ENCODE measurements around the gene DLX5. TPM values are rescaled to one million over a fixed set of nuclear protein-coding genes. Genes with fewer than 3 reads are reported as not detected.

DLX5 gene
- total RNA-seq, 4 donors from 2014 or later = 0.54 to 1.5 (median 0.67) TPM; not detected in 1

DNA sequence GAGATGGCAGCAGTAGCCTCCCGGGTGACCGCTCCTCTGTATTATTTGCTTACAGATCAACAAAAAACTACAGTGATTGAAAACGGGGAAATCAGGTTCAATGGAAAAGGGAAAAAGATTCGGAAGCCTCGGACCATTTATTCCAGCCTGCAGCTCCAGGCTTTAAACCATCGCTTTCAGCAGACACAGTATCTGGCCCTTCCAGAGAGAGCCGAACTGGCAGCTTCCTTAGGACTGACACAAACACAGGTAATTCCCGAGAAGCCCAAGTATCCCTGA is 17.1 kb downstream of the DLX5 start:
- Histone ChIP-seq H3K27me3 (peaks cover 66% of the 10 kb centered on the region), H3K4me1 (peaks cover 15% of the 10 kb centered on the region in 2 donors), H3K27ac (no peak overlapping the region), H3K9me3 (no peaks in the 10 kb centered on the region), H3K36me3 (no peaks in the 10 kb centered on the region), H3K4me3 (replicated peaks in 1 of 3) (no peak overlapping the region)
- intact Hi-C loops (cut with DNase I) = no loop called here
- TF ChIP-seq, protein P1, sequence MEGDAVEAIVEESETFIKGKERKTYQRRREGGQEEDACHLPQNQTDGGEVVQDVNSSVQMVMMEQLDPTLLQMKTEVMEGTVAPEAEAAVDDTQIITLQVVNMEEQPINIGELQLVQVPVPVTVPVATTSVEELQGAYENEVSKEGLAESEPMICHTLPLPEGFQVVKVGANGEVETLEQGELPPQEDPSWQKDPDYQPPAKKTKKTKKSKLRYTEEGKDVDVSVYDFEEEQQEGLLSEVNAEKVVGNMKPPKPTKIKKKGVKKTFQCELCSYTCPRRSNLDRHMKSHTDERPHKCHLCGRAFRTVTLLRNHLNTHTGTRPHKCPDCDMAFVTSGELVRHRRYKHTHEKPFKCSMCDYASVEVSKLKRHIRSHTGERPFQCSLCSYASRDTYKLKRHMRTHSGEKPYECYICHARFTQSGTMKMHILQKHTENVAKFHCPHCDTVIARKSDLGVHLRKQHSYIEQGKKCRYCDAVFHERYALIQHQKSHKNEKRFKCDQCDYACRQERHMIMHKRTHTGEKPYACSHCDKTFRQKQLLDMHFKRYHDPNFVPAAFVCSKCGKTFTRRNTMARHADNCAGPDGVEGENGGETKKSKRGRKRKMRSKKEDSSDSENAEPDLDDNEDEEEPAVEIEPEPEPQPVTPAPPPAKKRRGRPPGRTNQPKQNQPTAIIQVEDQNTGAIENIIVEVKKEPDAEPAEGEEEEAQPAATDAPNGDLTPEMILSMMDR (IDR thresholded peaks at IDR 0.05) = no peak
- no peak for TF ChIP-seq POLR2A (IDR thresholded peaks at IDR 0.05)
- 35 to 49% methylated on average over 8 of the region's 8 CpGs for WGBS, 2 donors
- DNase-seq = no peak

DNA sequence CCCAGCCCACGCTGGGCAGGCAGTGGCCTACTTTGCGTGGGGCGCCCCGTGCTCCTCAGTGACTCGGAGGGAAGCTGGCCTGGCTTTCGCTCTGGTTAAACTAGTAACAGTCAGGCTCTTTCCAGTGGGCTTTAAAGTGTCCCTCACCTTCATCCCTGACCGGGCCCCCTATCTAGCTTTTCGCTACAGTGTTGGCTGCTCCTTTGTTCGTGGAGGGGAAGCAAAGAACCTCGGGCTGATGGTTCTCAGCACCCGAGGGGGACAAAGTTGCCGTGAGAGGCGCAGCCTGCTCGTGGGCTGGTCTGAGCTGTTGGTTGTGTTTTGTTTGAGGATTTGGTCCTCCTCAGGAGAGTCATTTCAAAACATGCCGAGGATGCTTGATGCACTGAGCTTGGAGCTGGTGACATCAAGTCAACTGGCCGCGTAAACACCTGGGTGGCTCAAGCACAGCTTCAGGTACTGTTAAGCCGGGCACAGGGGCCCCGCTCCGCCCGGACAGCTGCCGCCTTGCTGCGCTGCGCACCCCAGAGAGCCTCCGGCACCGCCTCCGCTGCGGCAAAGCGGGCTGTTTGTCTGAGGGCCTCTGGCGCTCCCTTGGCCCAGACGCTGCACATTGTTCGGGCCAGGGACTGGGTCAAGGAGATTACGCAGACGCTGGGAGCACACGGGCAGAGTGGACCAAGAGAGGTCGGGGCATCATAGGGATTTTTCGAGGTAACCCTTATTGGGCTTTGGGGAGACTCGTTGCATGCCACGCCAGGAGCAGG is 17.6 kb downstream of the DLX5 start:
- no peak overlapping the region for H3K27ac ChIP-seq
- no peaks in the 10 kb centered on the region for H3K36me3 ChIP-seq
- intact Hi-C loops (cut with DNase I) = no loop called here
- H3K9me3 ChIP-seq = no peaks in the 10 kb centered on the region
- H3K27me3 ChIP-seq = peaks cover 66% of the 10 kb centered on the region
- no peak overlapping the region for H3K4me3 ChIP-seq (replicated peaks in 1 of 3)
- DNase-seq = no peak
- H3K4me1 ChIP-seq = peaks cover 15% of the 10 kb centered on the region in 2 donors
- TF ChIP-seq POLR2A (IDR thresholded peaks at IDR 0.05) = no peak
- TF ChIP-seq, protein P1 (IDR thresholded peaks at IDR 0.05) = no peak
- 13 to 27% methylated on average over 31 to 35 of the region's 39 CpGs for WGBS, 2 donors

DNA sequence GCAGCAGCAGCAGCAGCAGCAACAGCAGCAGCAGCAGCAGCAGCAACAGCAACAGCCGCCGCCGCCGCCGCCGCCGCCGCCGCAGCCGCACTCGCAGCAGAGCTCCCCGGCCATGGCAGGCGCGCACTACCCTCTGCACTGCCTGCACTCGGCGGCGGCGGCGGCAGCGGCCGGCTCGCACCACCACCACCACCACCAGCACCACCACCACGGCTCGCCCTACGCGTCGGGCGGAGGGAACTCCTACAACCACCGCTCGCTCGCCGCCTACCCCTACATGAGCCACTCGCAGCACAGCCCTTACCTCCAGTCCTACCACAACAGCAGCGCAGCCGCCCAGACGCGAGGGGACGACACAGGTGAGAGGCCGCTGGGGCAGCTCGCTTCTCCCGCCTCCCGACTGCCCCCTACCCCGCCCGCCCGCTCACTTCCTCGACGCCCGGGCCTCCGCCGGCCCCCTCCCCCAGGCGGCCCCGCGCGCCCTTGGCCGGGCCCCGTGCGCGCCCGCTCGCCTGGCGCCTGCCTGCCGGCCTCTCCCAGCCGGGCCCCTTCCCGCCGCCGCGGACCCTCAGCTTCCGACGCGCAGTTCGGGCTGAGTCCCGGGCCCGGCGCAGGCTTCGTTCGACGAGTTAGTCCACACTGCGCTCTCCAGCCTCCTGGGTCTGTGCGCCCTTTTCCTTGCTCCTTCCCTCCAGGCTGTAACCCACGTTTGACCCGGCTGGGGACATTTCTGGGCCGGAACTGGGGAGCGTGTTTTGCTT is 18.4 kb downstream of the DLX5 start:
- H3K9me3 ChIP-seq = no peaks in the 10 kb centered on the region
- H3K4me3 ChIP-seq (replicated peaks in 1 of 3) = peak overlapping the region in 1 of 3 donors; percentile 17
- peaks cover 15% of the 10 kb centered on the region in 2 donors for H3K4me1 ChIP-seq
- peaks cover 59% of the 10 kb centered on the region for H3K27me3 ChIP-seq
- no peaks in the 10 kb centered on the region for H3K36me3 ChIP-seq
- peak; percentile 24 to 35 for DNase-seq
- intact Hi-C loops (cut with DNase I) = no loop called here
- 0 to 2% methylated on average over 4 to 26 of the region's 83 CpGs for WGBS, 2 donors
- no peak overlapping the region for H3K27ac ChIP-seq
- TF ChIP-seq, protein P1 (IDR thresholded peaks at IDR 0.05) = no peak
- TF ChIP-seq POLR2A (IDR thresholded peaks at IDR 0.05) = no peak

DNA sequence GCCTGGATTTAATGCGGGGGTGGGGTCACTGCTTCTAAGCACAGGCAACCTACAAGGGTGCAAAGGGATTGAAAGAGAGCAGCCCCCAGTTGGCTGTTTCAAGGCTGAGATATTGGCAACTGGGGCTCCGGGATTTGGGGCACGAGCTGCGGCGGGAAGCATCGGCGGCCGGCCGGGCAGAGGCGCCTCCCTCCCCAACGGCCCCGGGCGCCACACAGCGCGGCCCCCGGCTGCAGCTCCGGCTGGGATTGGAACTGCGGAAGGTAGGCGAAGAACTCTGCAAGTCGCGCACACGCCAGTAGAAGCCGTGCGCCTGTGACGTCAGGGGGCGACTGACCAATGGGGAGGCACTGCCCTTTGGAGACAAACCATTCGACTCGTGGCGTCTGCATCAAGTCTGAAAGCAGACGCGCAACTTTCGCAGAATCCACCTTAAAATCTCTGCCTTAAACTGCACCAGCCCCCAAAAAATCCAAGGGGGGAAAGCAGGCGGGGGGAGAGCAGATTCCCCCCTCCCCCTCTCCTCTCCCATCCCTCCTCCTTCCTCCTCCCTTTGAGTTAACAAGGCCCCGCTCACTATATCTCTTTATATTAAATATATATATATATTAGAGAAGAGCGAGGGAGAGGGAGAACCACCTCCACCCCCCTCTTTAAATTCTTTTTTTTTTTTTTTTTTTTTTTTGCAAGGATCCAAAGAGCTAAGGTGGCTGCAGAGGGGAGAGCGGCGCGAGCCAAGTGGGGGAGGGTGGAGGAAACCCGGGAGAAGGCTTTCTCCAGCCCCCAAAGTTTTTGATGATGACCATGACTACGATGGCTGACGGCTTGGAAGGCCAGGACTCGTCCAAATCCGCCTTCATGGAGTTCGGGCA is 19.2 kb downstream of the DLX5 start, which contains the start of gene DLX6:
TSS of gene DLX6 (plus strand) at position 371 of the 872 bp plus-strand sequence. CDS start at position 796, 425 bp downstream.
- H3K27me3 ChIP-seq = peaks cover 55% of the 10 kb centered on the region
- no peak within 1 kb of the TSS for H3K27ac ChIP-seq
- no peaks in the 10 kb centered on the region for H3K9me3 ChIP-seq
- TF ChIP-seq, protein P1 (IDR thresholded peaks at IDR 0.05) = no peak
- TF ChIP-seq POLR2A (IDR thresholded peaks at IDR 0.05) = no peak
- H3K36me3 ChIP-seq = no peaks in the 10 kb centered on the region
- no peak for DNase-seq
- 2 to 4% methylated on average over 21 to 40 of the region's 44 CpGs for WGBS, 2 donors
- intact Hi-C loops (cut with DNase I) = no loop called here
- H3K4me1 ChIP-seq = peaks cover 15% of the 10 kb centered on the region in 2 donors
- H3K4me3 ChIP-seq (replicated peaks in 1 of 3) = peak within 1 kb of the TSS in 1 of 3 donors; percentile 17
